Raji (cell line): ENCODE results near the gene PLB1.

Experiments used
- POLR2A ChIP-seq: IDR thresholded peaks from 2 replicates; pipeline ENCODE4 v1.6.1; 2011; ENCODE audit warnings: low read depth, low read length, control low read depth; ENCODE audit not compliant: insufficient read depth

Gene PLB1

DNA sequence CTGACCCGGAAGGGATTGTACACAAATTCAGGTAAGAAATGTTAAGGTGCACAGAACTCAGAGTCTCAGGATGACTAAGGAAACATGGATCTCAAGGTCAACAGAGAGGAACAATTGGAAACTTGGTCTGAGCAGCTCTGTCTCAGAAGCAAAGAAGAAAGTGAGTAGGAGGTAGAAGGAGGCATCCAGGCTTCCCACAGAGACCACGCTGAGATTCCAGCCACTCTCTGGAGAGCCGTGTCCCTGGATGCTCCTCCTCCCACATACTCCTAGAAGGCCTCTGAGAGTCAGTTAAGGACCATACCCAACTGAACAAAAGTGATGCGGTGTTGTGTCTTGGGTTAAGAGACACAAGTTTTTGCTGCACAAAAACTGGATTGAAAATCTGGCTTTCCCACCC, 8.6 kb upstream of the PLB1 start:
- TF ChIP-seq POLR2A: no peak

DNA sequence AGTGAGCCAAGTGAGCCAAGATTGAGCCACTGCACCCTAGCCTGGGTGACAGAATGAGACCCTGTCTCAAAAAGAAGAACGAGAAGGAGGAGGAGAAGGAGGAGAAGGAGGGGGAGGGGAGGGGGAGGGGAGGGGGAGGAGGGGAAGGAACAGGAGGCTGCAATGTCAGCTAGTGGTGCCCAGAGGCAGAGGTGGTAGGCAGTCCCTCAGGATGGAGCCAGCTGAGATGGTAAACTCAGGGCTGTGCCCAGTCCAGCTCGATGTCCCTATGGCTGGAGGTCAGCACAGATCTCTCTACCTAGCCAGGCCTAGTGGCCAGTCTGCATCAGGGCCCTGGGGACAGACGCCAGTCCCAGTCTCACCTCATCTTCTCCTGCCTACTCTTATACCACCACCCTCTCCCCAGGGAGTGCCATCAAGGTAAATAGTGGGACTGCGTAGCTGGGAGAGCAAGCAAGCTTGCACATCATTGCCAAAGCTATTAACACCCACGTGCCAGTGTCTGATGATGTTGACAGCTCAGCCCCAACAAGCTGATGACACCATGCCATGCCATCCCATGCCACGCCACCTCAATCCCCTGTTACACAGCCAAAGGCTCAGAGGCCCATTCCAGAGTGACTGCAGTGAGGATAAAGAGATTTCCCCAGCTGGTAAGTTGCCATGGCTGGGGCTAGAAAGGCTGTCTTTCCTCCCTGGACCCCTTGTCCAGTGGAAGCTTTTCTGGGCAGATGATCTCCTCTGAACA, 7.6 kb upstream of the PLB1 start:
- TF ChIP-seq POLR2A: no peak

- TF ChIP-seq POLR2A: no peak
Observed at GRCh38 chr2:28488858-28489575, 6.8 kb upstream of the PLB1 start.

- TF ChIP-seq POLR2A: no peak
Observed at GRCh38 chr2:28490558-28490957, 5.3 kb upstream of the PLB1 start.

GRCh38 chr2:28492282-28492681, 3.6 kb upstream of the PLB1 start:
- TF ChIP-seq POLR2A: no peak

GRCh38 chr2:28493636-28494035, 2.2 kb upstream of the PLB1 start:
- TF ChIP-seq POLR2A: no peak

DNA sequence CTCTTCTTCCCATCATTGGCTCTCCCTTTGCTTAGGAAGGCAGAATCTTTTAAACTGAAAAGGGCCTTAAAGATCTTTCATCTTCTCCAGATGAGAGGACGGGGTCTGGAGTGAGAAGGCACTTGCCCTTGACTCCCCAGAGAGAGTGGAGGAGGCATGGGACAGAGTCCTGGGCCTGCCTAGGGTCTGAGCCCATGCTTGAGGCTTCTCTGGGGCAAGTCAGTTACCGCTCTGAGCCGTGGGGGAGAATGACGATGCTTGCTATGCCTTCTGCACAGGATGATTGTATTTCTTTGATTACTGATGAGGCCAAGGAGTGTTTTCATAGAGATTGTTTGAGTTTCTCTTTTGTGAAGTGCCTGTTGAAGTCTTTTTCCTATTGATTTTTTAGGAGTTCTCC, 921 bp downstream of the PLB1 start:
- TF ChIP-seq POLR2A: no peak

DNA sequence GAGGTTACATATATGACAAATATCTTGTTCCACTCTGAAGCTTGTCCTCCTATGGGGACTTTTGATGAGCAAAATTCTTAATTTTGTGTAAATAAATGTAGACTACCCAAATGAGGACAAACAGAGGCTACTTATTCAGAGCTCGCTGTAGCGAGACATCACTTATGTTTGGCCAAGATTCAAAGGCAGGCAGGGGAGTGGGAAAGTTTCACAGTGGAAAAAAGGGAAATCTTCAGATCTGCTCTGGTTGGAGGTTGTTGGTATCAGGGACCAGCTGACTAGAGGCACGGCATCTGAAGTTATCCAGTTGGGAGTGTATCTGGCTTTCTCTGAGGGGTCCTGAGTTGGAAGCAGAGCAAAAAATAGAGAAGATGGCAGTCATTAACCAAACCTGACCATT, 1.3 kb downstream of the PLB1 start:
- no peak for TF ChIP-seq POLR2A

- no peak for TF ChIP-seq POLR2A
Observed at GRCh38 chr2:28499282-28499681, 3.4 kb downstream of the PLB1 start.

DNA sequence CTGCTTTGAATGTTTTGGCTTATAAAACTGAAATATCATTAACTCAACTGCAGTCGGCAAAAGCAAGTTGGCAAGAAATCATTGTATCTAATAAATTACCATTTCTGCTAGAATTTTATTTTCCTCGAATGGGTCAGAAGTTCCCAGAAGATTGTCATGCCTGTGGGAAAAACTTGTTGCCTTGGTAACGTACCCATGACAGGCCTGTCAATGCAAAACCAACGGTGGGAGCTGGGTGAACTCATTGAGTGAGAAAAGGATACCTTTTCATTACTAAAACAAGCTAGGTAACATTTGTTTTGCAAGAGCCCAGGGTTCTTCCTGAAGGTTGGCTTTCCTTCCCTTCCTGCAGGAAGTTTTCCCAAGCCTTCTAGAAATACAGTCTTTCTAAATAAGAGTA, 9.5 kb downstream of the PLB1 start:
- no peak for TF ChIP-seq POLR2A

DNA sequence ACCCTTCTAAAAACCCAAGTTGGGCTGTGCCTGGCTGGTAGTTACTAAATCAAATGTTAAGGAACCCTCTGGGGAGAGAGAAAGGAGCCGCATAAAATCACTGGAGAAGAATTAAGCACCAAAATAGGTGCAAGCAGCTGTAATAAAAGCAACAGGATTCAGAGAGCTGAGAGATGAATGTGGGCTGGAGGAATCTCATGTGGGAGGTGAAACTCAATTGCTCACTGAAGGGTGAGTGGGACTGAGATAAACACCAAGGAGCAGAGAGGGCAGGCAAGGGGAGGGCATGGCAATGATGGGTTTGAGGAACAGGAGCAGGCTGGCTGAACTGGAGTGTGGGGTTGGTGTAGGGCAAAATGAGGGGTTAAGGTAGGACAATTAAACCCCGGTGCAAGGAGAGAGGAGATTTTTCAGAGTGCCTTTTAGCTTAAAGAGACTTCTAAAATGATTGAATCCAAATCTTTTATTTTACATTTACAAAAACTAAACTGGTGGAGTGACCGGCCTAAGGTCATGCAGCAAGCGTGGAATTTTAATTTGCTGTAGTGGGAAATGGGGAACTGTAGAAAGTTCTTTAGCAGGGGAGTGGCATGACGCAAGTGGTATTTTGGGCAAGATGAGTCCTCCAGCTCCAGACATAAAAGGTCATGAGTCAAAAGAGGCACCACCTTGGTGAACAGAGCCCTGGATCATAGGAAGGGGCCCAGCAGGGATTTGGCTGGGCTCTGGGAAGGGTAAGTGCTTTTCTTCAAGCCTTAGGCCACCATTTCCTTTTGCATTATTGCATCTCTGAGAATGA, 10.5 kb downstream of the PLB1 start:
- no peak for TF ChIP-seq POLR2A

- TF ChIP-seq POLR2A: no peak
Observed at GRCh38 chr2:28507796-28508764, 12.2 kb downstream of the PLB1 start.

DNA sequence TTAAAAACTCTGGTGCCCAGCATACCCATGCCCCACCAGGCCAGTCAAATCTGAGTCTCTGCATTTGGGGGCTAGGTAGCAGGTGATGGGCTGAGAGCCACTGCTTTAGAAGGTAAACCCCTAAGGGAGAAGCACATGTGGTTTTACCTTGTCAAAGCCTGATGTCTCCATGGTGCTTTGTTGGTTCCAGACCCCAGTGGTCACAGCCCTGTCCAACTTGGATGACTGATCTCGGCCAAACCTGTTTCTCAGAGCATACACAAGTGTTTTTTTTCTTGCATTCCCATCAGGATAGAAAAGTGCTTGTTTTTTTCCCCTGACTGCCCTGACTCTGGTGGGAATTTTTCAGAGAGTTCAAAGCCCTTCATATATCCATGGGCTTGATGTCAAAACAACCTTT, 13.5 kb downstream of the PLB1 start:
- TF ChIP-seq POLR2A: no peak

- TF ChIP-seq POLR2A: no peak
Observed at GRCh38 chr2:28510184-28510583, 14.3 kb downstream of the PLB1 start.

DNA sequence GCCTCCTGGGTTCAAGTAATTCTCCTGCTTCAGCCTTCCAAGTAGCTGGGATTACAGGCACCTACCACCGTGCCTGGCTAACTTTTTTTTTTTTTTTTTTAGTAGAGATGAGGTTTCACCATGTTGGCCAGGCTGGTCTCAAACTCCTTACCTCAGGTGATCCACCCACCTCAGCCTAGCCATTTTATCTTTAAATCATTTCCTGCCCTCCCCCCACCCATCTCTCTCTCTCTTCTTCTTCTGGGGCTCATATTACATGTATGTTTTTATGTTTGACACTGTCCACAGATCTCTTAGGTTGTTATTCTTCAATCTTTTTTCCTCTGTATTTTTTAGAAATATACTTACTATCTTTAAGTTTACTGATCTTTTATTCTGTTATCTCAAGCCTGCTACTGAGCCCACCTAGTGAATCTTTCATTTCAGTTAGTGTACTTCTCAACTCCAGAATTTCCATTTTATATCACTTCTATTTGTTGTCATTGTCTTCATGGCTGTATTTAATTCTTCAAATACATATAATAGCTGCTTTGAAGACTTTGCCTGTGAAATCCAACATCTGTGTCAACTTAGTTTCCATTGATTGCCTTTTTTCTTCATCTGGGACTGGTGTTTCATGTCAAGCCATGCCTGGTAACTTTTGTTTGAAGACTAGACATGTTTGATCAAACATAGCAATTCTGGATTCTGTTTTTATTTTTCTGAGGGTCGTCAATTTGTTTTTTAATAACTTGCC, 16.2 kb downstream of the PLB1 start:
- no peak for TF ChIP-seq POLR2A

- no peak for TF ChIP-seq POLR2A
Observed at GRCh38 chr2:28512607-28512965, 16.7 kb downstream of the PLB1 start.
